Body of pancreas (tissue), 4 donors: ENCODE measurements around the gene DDRGK1.

Experiments used
- POLR2A ChIP-seq, 3 donors: fragments of 450-650 bp; IDR thresholded peaks; one replicate each; pipeline ENCODE4 v1.6.1; 2016; ENCODE audit warnings: antibody characterized with exemption in 3 of 3, mild to moderate bottlenecking in 2 of 3
- TF ChIP-seq, protein P1 (sequence below), 7 experiments: fragments of 450-650 bp in 4 of 7; fragments of 200-600 bp in 3 of 7; sonication (generic) in 3 of 7; IDR thresholded peaks; one replicate each; pipeline ENCODE4 v1.5.1; 2016 to 2019; ENCODE audit warnings: antibody characterized with exemption in 7 of 7

DNA sequence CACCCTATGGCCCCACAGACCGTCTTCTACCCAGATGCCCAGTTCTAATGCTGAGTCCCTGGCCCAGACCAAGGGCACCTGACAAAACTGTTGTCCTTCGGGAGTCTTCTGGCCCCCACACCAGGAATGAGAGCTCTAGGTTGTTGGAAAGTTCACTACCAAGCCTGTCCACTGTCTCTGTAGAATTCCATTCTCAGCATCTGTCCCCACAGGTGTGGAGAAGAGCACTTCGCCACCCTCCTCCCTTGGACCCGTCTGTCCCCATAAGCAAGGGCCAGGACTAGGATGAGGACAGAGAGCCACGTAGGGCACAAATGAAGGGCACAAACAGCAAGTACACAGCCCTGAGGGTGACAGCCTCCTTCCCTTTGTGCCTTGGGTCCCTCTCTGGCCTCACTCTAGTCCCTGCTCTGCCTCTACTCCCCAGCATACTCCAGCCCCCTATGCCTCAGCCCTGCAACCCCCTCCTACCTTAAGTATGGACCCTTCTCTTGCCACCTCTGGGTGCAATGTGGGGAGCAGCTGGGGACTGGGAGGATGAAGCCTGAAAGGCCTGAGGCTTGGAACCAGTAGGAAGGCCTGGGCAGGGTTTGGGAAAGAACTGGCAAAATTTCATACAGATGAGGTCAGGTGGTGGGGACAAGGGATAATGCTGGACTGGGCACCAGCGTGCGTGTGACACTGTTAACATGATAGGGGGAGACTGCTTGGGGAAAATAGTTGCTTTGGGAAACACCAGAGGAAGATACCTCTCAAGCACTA lies 35.5 kb downstream of the DDRGK1 start:
- TF ChIP-seq, protein P1, sequence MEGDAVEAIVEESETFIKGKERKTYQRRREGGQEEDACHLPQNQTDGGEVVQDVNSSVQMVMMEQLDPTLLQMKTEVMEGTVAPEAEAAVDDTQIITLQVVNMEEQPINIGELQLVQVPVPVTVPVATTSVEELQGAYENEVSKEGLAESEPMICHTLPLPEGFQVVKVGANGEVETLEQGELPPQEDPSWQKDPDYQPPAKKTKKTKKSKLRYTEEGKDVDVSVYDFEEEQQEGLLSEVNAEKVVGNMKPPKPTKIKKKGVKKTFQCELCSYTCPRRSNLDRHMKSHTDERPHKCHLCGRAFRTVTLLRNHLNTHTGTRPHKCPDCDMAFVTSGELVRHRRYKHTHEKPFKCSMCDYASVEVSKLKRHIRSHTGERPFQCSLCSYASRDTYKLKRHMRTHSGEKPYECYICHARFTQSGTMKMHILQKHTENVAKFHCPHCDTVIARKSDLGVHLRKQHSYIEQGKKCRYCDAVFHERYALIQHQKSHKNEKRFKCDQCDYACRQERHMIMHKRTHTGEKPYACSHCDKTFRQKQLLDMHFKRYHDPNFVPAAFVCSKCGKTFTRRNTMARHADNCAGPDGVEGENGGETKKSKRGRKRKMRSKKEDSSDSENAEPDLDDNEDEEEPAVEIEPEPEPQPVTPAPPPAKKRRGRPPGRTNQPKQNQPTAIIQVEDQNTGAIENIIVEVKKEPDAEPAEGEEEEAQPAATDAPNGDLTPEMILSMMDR (IDR thresholded peaks at IDR 0.05) = no peak
- no peak for TF ChIP-seq POLR2A (IDR thresholded peaks at IDR 0.05)
